Measurements from ENCODE around the gene TSN. TPM values are rescaled to one million over a fixed set of nuclear protein-coding genes. Genes with fewer than 3 reads are reported as not detected.
"Not testable (repeated sequence)": the region's sequence is repeated elsewhere in the genome, so short reads cannot be mapped to it uniquely, and the experiment has no call there.

TSN gene
- total RNA-seq = 10 to 100 TPM; 46.6 to 68.8 TPM

DNA sequence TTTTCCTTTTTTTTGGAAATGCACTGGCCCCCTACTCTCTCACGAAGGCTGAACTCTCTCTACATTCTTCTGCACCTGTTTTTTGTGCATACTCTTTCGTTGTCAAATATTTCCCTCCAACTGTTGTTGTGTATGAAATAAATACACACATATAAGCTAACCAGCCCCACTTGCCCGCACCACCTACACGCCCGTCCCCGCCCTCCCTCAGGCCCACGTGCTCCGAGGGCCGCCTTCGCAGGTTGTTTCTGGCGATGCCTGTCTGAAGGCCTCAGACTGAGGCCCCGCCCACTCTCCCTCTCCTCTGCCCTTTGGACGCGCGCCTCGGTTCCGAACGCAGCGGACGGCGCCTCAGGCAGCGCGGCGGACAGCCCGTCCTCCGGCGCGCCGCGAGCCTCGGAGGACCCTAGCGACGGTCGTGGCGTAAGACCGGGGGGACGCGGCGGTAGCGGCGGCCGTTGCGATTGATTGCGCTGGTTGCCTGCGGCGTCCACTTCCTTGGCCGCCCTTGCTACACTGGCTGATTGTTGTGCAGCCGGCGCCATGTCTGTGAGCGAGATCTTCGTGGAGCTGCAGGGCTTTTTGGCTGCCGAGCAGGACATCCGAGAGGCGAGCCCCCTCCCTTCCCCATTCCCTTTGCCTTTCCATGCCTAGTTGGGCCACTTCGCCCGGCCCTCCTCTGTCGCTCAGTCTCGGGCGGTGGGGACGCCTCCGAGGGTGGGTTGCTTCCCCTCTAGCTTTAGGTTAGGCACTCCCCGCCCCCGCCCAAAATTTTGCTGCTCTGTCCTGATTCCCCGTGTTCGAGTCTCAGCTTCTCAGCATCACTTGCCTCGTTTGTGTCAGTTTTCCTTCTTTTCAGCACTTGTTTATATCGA, at the start of gene TSN:
Gene TSN, plus strand, starts transcription at position 415 of the 875 bp plus-strand sequence. Its CDS starts 129 bp downstream, at position 544.
- DNase-seq (peak; percentile 99), ATAC-seq (peak; percentile 100)
- CTCF ChIA-PET = interaction anchor here (1.3 kb wide), 1 partner anchor 19 kb away, joined by 9 read pairs; the partner anchor contains the start of gene NIFK
- Mint-ChIP-seq H3K4me3 (peak within 1 kb of the TSS; percentile 93), H3K27me3 (no peaks in the 10 kb centered on the region), H3K9me3 (ENCODE audit: low read depth) (no peaks in the 10 kb centered on the region), H3K36me3 (peaks cover 11% of the 10 kb centered on the region), H3K4me1 (peaks cover 24% of the 10 kb centered on the region), H3K27ac (peak within 1 kb of the TSS; percentile 90)

DNA sequence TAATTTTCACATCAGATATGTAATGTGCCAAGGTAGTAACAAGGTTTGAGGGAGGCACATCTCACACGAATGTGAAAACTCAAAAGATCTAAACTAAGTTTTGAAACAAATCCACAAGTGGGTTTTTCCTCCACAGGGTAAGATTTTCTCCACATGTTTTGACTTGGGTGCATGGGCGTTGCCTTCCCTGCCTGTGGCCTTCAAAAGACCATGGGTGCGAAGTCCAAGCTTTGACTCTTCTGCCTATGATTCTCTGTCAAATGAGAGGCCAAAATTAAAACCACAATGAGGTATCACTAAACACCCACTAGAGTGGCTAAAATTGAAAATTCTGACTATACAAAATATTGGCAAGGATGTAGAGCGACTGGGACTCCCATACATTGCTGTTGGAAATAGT, 49.5 kb upstream of the TSN start:
- H3K27ac Mint-ChIP-seq = no peak overlapping the region
- CTCF ChIA-PET = interaction anchor here (0.6 kb wide), 1 partner anchor 629 kb away, joined by 3 read pairs; no protein-coding TSS in a partner anchor
- no peak overlapping the region for H3K4me3 Mint-ChIP-seq
- DNase-seq (no peak), ATAC-seq (no peak)
- H3K4me1 Mint-ChIP-seq = peaks cover 22% of the 10 kb centered on the region
- no peaks in the 10 kb centered on the region for H3K9me3 Mint-ChIP-seq (ENCODE audit: low read depth)
- no peaks in the 10 kb centered on the region for H3K36me3 Mint-ChIP-seq
- H3K27me3 Mint-ChIP-seq = peaks cover 7% of the 10 kb centered on the region

DNA sequence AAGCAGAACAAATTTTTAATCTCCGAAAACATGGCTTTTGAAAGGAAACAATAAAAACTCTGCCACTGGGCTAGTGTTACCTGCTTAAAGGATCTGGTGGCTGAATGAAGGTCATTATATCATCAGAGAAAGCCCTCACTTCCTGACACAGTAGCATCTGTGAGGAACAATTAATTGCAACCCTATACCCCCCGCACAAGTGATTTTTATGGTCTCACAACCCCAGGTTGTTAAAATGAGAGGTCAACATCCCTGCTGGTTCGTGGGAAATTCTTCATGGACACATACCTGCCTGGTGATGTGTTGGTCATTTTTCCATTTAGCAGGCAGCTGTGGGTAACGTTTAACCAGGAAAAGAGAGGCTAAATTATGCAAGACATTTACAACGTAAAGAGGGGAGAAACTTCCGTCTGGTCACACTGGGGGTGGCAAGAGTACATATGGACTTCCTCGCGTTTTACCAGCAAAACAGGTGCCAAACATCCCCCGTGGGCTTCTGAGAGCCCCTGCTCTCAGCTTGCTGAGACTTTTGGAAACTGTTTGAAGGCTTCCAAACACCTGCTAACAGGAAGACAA, 48.0 kb upstream of the TSN start:
- CTCF ChIA-PET = interaction anchor here (0.8 to 1.8 kb wide), 2 partner anchors 11 to 84 kb away, joined by 3 to 4 read pairs; no protein-coding TSS in a partner anchor
- no peak overlapping the region for H3K4me3 Mint-ChIP-seq
- no peak for ATAC-seq
- peaks cover 10% of the 10 kb centered on the region for H3K4me1 Mint-ChIP-seq
- no peaks in the 10 kb centered on the region for H3K9me3 Mint-ChIP-seq (ENCODE audit: low read depth)
- no peaks in the 10 kb centered on the region for H3K36me3 Mint-ChIP-seq
- no peak for DNase-seq
- H3K27me3 Mint-ChIP-seq = peaks cover 7% of the 10 kb centered on the region
- H3K27ac Mint-ChIP-seq = no peak overlapping the region

DNA sequence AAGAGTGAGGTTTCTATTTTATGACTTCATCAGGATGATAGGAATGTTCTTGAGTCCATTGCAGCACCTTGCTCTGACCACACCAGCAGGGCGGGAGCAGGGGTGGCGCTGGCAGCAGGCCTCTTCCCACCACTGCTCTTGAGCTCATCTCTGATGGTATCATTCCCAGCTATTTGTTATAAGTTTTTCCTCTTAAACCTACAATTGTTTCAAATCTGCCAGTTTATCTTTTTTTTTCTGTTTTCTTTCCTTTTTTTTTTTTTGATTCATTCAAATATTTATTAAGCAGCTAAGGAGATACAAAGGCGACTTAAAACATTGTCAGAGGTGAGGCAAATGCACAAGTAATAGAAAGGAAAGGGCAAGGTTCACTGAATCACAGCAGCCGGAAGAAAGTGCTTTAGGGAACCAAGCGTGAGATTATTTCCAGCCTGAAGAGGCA, 47.5 kb upstream of the TSN start:
- CTCF ChIA-PET = interaction anchor here (0.8 to 1.8 kb wide), 2 partner anchors 10 to 84 kb away, joined by 3 to 4 read pairs; no protein-coding TSS in a partner anchor
- DNase-seq (no peak), ATAC-seq (no peak)
- H3K36me3 Mint-ChIP-seq = no peaks in the 10 kb centered on the region
- no peak overlapping the region for H3K4me3 Mint-ChIP-seq
- peaks cover 7% of the 10 kb centered on the region for H3K27me3 Mint-ChIP-seq
- no peaks in the 10 kb centered on the region for H3K9me3 Mint-ChIP-seq (ENCODE audit: low read depth)
- peaks cover 7% of the 10 kb centered on the region for H3K4me1 Mint-ChIP-seq
- H3K27ac Mint-ChIP-seq = no peak overlapping the region

DNA sequence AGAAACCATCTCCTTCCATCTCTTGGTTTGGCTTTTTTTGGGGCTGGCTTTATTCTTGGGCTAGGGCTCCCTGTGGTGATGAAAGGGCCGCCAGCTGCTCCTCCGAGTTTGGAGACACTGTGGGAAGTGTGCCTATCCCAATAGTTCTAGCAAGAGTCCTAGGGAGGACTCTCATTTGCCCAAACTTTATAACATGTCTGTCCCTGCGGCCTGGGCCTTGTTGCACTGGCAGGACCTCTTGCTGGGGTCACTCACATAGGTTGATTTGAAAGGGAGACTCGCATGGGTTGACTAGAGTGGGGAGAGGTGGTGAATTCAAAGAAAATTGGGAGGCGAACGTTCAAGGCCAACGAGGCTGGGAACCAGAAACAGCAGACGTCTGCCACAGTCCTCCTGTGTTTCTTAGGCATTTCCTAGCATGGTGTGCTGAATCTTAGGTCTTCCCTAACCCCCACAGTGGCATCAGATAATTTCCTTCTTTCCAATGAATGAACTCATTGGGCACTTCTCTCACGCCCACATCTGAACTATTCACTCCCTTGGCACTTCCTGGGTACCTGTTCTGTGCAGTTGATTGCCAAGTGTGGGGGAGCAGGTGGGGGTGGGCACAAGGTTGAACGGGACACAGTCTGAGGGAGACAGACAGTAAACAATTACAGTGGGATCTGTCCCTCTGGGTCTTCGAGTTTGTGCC, 45.5 kb upstream of the TSN start:
- DNase-seq (no peak), ATAC-seq (no peak)
- Mint-ChIP-seq H3K27me3 (peaks cover 7% of the 10 kb centered on the region), H3K36me3 (no peaks in the 10 kb centered on the region), H3K4me1 (peaks cover 7% of the 10 kb centered on the region), H3K9me3 (ENCODE audit: low read depth) (no peaks in the 10 kb centered on the region), H3K27ac (no peak overlapping the region), H3K4me3 (no peak overlapping the region)
- CTCF ChIA-PET = no interaction called here

DNA sequence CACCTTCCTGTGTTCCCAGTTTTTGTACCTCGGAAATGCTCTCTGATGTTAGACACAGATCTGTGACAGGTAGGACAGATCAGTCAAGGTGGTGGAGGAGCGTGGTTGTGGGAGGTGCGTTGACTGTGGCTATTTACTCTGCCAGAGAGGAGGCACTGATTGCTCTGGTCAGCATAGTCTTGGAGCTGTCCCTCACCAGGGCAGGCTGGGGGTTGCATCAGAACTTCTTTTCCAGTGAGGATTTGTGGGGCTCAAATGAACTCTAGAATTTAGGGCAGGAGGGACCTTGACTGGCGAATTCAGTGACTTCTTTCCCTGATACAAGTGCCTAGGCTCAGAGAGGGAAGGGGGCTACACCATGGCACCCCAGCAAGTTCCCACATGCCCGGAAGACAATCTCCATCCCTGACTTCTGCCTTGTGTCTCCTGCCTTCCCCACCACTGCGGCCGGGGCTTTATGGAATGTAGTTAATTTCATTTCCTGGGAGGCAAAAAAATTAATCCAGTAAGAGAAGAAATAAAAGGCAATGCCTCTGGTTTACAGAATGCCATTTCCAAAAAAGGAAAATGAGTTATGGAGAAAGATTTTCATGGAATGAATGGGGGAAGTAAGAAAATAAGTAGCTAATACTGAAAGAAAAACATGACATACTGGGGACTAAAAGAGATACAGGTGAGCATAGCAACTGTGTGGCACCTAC, 44.8 kb upstream of the TSN start:
- no peak overlapping the region for H3K4me3 Mint-ChIP-seq
- DNase-seq (no peak), ATAC-seq (no peak)
- CTCF ChIA-PET = no interaction called here
- no peaks in the 10 kb centered on the region for H3K36me3 Mint-ChIP-seq
- H3K4me1 Mint-ChIP-seq = peaks cover 5% of the 10 kb centered on the region
- H3K27me3 Mint-ChIP-seq = peaks cover 7% of the 10 kb centered on the region
- no peak overlapping the region for H3K27ac Mint-ChIP-seq
- H3K9me3 Mint-ChIP-seq (ENCODE audit: low read depth) = no peaks in the 10 kb centered on the region

DNA sequence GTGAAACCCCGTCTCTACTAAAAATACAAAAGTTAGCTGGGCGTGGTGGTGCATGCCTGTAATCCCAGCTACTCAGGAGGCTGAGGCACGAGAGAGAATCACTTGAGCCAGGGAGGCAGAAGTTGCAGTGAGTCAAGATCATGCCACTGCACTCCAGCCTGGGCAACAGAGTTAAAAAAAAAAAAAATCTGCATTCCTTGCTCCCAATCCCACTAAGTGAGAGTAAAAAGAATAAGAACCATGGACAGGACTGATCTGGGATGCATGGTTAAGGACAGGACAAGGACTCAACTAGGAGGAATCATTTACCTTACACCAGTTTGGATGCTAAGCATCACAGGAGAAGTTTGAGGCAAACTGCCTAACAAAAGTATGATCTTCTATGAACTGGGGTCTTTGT, 44.0 kb upstream of the TSN start:
- H3K4me1 Mint-ChIP-seq; H3K4me3 Mint-ChIP-seq; H3K27ac Mint-ChIP-seq; ATAC-seq; H3K36me3 Mint-ChIP-seq; DNase-seq; H3K27me3 Mint-ChIP-seq; CTCF ChIA-PET; H3K9me3 Mint-ChIP-seq (ENCODE audit: low read depth): not testable (repeated sequence)

DNA sequence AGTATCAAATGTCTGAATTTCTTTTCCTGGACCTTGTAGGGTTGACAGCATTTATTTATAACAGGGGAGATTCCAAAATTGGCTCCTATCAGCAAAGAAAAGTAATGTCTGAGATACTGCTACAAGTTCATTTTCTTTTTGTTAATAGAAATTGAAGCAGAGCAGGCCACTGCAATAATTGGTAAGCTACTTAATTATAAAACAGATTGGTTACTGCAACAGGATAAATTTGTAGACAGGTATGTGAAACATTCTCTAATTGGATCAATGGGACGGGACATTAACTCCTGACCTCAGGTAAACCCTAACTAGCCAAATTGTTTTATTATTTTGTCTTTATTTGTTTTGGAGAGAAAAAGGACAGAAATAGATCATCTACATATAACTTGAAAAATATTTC, 39.3 kb upstream of the TSN start:
- CTCF ChIA-PET = interaction anchor here (0.6 to 2.5 kb wide), 3 partner anchors 16 to 314 kb away, joined by 3 to 5 read pairs (median 4); no protein-coding TSS in a partner anchor
- Mint-ChIP-seq H3K36me3 (no peaks in the 10 kb centered on the region), H3K4me3 (no peak overlapping the region), H3K27ac (no peak overlapping the region), H3K9me3 (ENCODE audit: low read depth) (no peaks in the 10 kb centered on the region), H3K4me1 (peaks cover 3% of the 10 kb centered on the region), H3K27me3 (no peaks in the 10 kb centered on the region)
- DNase-seq = no peak
- ATAC-seq = no peak

DNA sequence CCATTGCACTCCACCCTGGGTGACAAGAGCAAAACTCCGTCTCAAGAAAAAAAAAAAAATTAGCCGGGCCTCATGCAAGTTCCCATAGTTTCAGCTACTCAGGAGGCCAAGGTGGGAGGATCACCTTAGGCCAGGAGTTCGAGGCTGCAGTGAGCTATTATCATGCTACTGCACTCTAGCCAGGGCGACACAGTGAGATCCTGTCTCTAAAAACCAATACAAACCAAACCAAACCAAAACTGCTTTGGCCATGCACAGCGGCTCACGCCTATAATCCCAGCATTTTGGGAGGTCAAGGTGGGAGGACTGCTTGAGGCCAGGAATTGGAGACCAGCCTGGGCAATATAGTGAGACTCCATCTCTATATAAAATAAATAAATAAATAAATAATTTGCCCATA, 37.9 kb upstream of the TSN start:
- Mint-ChIP-seq H3K27me3 (no peaks in the 10 kb centered on the region), H3K27ac (no peak overlapping the region), H3K36me3 (no peaks in the 10 kb centered on the region), H3K9me3 (ENCODE audit: low read depth) (no peaks in the 10 kb centered on the region), H3K4me1 (peaks cover 11% of the 10 kb centered on the region), H3K4me3 (no peak overlapping the region)
- DNase-seq (no peak), ATAC-seq (no peak)
- CTCF ChIA-PET = interaction anchor here (1.0 to 2.5 kb wide), 9 partner anchors 9 to 315 kb away, joined by 3 to 15 read pairs (median 4); partner anchors contain the start of gene RNU4ATAC

DNA sequence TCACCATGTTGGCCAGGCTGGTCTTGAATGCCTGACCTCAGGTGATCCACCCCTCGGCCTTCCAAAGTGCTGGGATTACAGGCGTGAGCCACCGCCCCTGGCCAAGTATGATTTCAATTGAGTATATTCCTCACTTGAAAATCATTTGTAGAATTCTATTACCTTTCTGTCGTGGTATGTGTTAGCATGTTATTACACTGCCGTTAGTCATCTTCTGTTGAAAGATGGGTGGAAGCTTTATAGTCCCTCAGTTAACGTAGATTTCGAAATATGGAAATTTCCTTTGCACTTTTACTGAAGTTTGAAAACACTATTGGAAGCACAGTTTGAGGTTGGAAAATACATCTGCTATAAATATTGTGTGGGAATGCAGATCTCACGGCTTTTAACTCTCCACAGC, 33.5 kb upstream of the TSN start:
- Mint-ChIP-seq H3K4me1 (peaks cover 21% of the 10 kb centered on the region), H3K4me3 (no peak overlapping the region), H3K9me3 (ENCODE audit: low read depth) (no peaks in the 10 kb centered on the region), H3K27me3 (no peaks in the 10 kb centered on the region), H3K27ac (peak overlapping the region; percentile 61), H3K36me3 (peaks cover 7% of the 10 kb centered on the region)
- CTCF ChIA-PET = interaction anchor here (1.1 kb wide), 1 partner anchor 191 kb away, joined by 7 read pairs; the partner anchor contains the start of gene RNU4ATAC
- DNase-seq (no peak), ATAC-seq (no peak)

DNA sequence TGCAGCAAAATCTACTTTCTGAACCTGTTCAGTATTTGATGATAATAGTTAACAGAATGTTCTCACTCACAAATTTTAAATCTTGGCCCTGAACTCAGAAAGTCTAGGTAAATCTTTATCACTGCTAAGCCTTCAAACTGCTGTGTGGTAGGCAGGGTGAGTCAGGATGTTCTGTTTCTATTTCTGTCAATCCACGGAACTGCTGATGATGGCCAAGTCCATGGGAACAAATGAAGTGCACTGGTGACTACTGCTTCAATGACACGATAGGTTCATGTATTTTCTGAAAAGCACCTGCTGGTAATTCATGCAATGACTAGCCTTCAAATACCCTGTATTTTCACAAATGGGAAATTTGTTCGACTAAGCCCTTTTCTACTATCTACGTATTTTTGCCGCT, 33.0 kb upstream of the TSN start:
- CTCF ChIA-PET = interaction anchor here (1.1 kb wide), 1 partner anchor 192 kb away, joined by 7 read pairs; the partner anchor contains the start of gene RNU4ATAC
- H3K36me3 Mint-ChIP-seq = peaks cover 12% of the 10 kb centered on the region
- peak; percentile 72 for ATAC-seq

DNA sequence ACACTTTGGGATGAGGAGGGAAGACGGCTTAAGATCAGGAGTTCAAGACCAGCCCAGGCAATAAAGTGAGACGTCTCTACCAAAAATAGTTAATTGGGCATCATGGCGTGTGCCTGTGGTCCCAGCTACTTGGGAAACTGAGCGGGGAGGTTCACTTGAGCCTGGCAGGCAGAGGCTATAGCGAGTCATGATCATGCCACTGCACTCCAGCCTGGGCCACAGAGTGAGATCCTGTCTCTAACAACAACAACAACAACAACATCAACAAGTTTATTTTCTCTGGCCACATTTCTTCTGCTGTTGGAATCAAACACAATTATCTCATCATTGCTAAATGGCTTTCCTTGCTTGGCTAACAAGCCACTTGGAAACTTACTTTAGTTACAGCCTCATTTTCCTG, 32.1 kb upstream of the TSN start:
- no peak overlapping the region for H3K4me3 Mint-ChIP-seq
- H3K36me3 Mint-ChIP-seq = peaks cover 17% of the 10 kb centered on the region
- ATAC-seq = no peak
- H3K9me3 Mint-ChIP-seq (ENCODE audit: low read depth) = no peaks in the 10 kb centered on the region
- DNase-seq = no peak
- peaks cover 21% of the 10 kb centered on the region for H3K4me1 Mint-ChIP-seq
- no peaks in the 10 kb centered on the region for H3K27me3 Mint-ChIP-seq
- CTCF ChIA-PET = no interaction called here
- H3K27ac Mint-ChIP-seq = peak overlapping the region; percentile 4

More for the DNA sequence above, 33.0 kb upstream of the TSN start:
- Mint-ChIP-seq H3K9me3 (ENCODE audit: low read depth) (no peaks in the 10 kb centered on the region), H3K4me1 (peaks cover 21% of the 10 kb centered on the region), H3K4me3 (no peak overlapping the region), H3K27me3 (no peaks in the 10 kb centered on the region), H3K27ac (peak overlapping the region; percentile 61)
- no peak for DNase-seq

DNA sequence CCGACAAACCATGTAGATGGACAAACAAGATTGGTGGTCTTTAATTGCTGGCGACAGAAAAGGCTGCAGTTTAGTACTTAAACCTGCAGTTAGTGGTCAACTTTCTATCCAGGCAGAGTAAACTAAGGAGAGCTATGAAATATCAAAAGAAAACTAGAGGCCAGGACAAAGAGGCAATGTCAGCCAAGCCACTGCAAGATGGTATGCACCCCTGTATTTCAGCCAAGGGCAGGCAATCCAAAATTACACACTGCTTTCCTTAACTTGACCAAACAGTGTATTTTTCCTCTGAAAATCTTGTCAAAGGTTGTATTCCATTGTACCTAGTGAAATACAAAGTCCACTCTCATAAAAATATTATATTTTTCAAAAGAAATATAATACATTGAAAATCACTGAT, 28.1 kb upstream of the TSN start:
- no peak for DNase-seq
- no peaks in the 10 kb centered on the region for H3K27me3 Mint-ChIP-seq
- no peak overlapping the region for H3K27ac Mint-ChIP-seq
- peaks cover 28% of the 10 kb centered on the region for H3K4me1 Mint-ChIP-seq
- H3K36me3 Mint-ChIP-seq = peaks cover 49% of the 10 kb centered on the region
- CTCF ChIA-PET = no interaction called here
- H3K9me3 Mint-ChIP-seq (ENCODE audit: low read depth) = no peaks in the 10 kb centered on the region
- no peak for ATAC-seq
- no peak overlapping the region for H3K4me3 Mint-ChIP-seq

Measured in activated CD8-positive, alpha-beta memory T cell treated with anti-CD3 and anti-CD28 coated beads, Interleukin-2, amount 10 ng/mL, durations not matched to agents 7 days and 5 days (primary cell).